HG02571 (cell line): ENCODE measurements around the gene PANX1.
"Not testable (repeated sequence)": the region's sequence is repeated elsewhere in the genome, so short reads cannot be mapped to it uniquely, and the experiment has no call there.

ENCODE experiments used
- ATAC-seq: cut with Tn5 transposase; IDR thresholded peaks from one replicate; pipeline ENCODE4 v1.9.1; 2021; ENCODE audit warnings: mild to moderate bottlenecking, moderate library complexity; ENCODE audit not compliant: unreplicated experiment

PANX1 gene

GRCh38 chr11:94149431-94150017 is 20.9 kb downstream of the PANX1 start:
- ATAC-seq: no peak

GRCh38 chr11:94150056-94150455 is 21.4 kb downstream of the PANX1 start:
- no peak for ATAC-seq

GRCh38 chr11:94150704-94151685 is 22.4 kb downstream of the PANX1 start:
- no peak for ATAC-seq

- peak; percentile 57 for ATAC-seq
Measured at GRCh38 chr11:94151903-94152677, 23.4 kb downstream of the PANX1 start.

GRCh38 chr11:94152678-94153065 is 24.0 kb downstream of the PANX1 start:
- ATAC-seq: no peak

- ATAC-seq: no peak
Measured at GRCh38 chr11:94153320-94153719, 24.7 kb downstream of the PANX1 start.

GRCh38 chr11:94154095-94154856 is 25.6 kb downstream of the PANX1 start:
- no peak for ATAC-seq

- not testable (repeated sequence) for ATAC-seq
Measured at GRCh38 chr11:94157339-94157738, 28.7 kb downstream of the PANX1 start.

GRCh38 chr11:94168882-94169281 is 40.2 kb downstream of the PANX1 start:
- ATAC-seq: no peak

- no peak for ATAC-seq
Measured at GRCh38 chr11:94169516-94169915, 40.9 kb downstream of the PANX1 start.

GRCh38 chr11:94169930-94170545 is 41.4 kb downstream of the PANX1 start:
- ATAC-seq: no peak

GRCh38 chr11:94170953-94171352 is 42.3 kb downstream of the PANX1 start:
- no peak for ATAC-seq

GRCh38 chr11:94171693-94172440 is 43.2 kb downstream of the PANX1 start:
- ATAC-seq: no peak

- no peak for ATAC-seq
Measured at GRCh38 chr11:94175535-94175934, 46.9 kb downstream of the PANX1 start.

- ATAC-seq: no peak
Measured at GRCh38 chr11:94178331-94178730, 49.7 kb downstream of the PANX1 start.

GRCh38 chr11:94179696-94180095 is 51.1 kb downstream of the PANX1 start:
- ATAC-seq: no peak

GRCh38 chr11:94181526-94181925 is 52.9 kb downstream of the PANX1 start:
- no peak for ATAC-seq

GRCh38 chr11:94181943-94182342 is 53.3 kb downstream of the PANX1 start:
- no peak for ATAC-seq

GRCh38 chr11:94183251-94183885 is 54.7 kb downstream of the PANX1 start:
- ATAC-seq: peak; percentile 16
